ENCODE results near the gene CYP2C18. TPM values are rescaled to one million over a fixed set of nuclear protein-coding genes. Genes with fewer than 3 reads are reported as not detected.
"Not testable (repeated sequence)": the region's sequence is repeated elsewhere in the genome, so short reads cannot be mapped to it uniquely, and the experiment has no call there.

Gene CYP2C18
- total RNA-seq, 1 donor from 2014 or later: 0.17 TPM

DNA sequence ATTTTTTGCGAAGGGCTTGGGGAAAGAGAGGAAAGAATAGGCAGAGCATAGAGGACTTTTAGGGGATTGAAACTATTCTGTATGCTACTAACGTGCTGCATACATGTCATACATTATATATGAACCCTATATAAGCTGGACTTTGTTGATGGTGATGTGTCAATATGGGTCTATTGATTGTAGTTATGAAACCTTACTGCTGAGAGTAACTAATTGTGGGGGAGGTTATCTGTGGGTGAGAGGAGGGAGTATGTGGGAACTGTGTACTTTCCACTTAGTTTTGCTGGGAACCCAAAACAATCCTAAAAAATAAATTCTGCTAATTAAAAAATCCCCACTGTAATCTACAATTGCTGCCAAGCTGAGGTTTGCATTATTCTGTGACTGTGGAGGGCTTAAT is 63.6 kb downstream of the CYP2C18 start:
- no peaks in the 10 kb centered on the region for H3K36me3 Mint-ChIP-seq (ENCODE audit: low read depth)
- no peak for DNase-seq (ENCODE audit: low spot score)
- no peaks in the 10 kb centered on the region for H3K4me1 Mint-ChIP-seq (ENCODE audit: low read depth)
- no peak overlapping the region for H3K27ac Mint-ChIP-seq (ENCODE audit: unreplicated experiment)
- TF ChIP-seq, protein P1, sequence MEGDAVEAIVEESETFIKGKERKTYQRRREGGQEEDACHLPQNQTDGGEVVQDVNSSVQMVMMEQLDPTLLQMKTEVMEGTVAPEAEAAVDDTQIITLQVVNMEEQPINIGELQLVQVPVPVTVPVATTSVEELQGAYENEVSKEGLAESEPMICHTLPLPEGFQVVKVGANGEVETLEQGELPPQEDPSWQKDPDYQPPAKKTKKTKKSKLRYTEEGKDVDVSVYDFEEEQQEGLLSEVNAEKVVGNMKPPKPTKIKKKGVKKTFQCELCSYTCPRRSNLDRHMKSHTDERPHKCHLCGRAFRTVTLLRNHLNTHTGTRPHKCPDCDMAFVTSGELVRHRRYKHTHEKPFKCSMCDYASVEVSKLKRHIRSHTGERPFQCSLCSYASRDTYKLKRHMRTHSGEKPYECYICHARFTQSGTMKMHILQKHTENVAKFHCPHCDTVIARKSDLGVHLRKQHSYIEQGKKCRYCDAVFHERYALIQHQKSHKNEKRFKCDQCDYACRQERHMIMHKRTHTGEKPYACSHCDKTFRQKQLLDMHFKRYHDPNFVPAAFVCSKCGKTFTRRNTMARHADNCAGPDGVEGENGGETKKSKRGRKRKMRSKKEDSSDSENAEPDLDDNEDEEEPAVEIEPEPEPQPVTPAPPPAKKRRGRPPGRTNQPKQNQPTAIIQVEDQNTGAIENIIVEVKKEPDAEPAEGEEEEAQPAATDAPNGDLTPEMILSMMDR (IDR thresholded peaks at IDR 0.05): no peak
- no peaks in the 10 kb centered on the region for H3K27me3 Mint-ChIP-seq (ENCODE audit: low read depth)
- H3K4me3 Mint-ChIP-seq (ENCODE audit: unreplicated experiment): no peak overlapping the region
- H3K9me3 Mint-ChIP-seq (ENCODE audit: low read depth): peaks cover 40% of the 10 kb centered on the region

DNA sequence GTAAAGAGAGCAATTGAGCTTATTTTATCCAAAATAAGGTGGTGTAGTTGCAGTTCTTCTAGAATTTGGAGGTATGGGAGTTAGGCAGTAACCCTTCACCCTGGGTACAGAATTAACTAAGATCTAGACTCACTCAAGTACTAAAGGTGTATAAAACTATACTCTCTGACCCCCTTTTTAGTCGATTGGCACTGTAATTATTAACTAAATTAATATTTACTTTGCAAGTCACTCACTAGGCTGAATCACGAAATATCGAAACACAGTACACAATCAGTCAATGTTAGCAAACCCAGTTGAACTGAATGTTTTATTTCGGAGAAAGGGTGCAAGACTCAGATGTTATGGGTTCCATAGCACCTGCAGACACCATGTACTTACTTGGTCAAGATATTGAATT is 64.3 kb downstream of the CYP2C18 start:
- DNase-seq (ENCODE audit: low spot score): no peak
- Mint-ChIP-seq H3K27ac (ENCODE audit: unreplicated experiment) (no peak overlapping the region), H3K27me3 (ENCODE audit: low read depth) (no peaks in the 10 kb centered on the region), H3K4me3 (ENCODE audit: unreplicated experiment) (no peak overlapping the region), H3K4me1 (ENCODE audit: low read depth) (no peaks in the 10 kb centered on the region), H3K36me3 (ENCODE audit: low read depth) (no peaks in the 10 kb centered on the region), H3K9me3 (ENCODE audit: low read depth) (peaks cover 39% of the 10 kb centered on the region)
- TF ChIP-seq, protein P1 (IDR thresholded peaks at IDR 0.05): no peak

DNA sequence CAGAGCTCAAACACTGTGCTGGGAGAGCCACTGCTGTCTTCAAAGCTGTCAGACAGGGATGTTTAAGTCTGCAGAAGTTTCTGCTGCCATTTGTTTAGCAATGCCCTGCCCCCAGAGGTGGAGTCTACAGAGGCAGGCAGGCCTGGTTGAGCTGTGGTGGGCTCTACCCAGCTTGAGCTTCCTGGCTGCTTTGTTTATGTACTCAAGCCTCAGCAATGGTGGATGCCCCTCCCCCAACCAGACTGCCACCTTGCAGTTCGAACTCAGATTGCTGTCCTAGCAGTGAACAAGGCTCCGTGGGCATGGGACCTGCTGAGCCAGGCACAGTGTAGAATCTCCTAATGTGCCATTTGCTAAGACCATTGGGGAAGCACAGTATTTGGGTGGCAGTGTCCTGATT is 74.4 kb downstream of the CYP2C18 start:
- no peak for DNase-seq (ENCODE audit: low spot score)
- peaks cover 2% of the 10 kb centered on the region for H3K9me3 Mint-ChIP-seq (ENCODE audit: low read depth)
- H3K36me3 Mint-ChIP-seq (ENCODE audit: low read depth): no peaks in the 10 kb centered on the region
- H3K27ac Mint-ChIP-seq (ENCODE audit: unreplicated experiment): no peak overlapping the region
- no peaks in the 10 kb centered on the region for H3K4me1 Mint-ChIP-seq (ENCODE audit: low read depth)
- no peak overlapping the region for H3K4me3 Mint-ChIP-seq (ENCODE audit: unreplicated experiment)
- TF ChIP-seq, protein P1 (IDR thresholded peaks at IDR 0.05): no peak
- no peaks in the 10 kb centered on the region for H3K27me3 Mint-ChIP-seq (ENCODE audit: low read depth)

DNA sequence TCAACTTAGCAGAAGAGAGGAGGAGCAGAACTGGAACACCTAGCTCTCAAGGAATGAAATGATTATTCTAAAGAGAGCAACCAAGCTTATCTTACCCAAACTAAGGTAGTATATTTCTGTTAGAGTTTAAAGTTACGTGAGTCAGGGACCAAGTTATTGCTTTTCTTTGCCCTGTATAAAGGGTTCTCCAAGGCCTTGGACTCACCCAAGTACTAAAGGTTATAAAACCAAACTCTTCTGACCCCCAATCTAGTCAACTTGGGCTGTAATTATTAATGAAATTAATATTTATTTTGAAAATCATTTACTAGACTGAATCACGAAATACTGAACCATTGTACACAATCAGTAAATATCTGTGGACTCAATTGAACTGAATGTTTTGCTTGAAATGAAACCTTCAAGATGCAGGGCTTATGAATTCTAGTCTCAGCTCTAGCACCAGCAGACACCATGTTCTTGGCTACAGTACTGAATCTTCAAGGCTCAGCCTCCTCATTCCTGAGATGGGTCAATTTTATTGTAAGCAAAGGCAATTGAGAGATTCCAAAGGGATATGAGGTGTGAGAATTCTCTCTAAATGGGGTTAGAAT is 77.2 kb downstream of the CYP2C18 start:
- no peak for DNase-seq (ENCODE audit: low spot score)
- TF ChIP-seq, protein P1 (IDR thresholded peaks at IDR 0.05): no peak
- no peak overlapping the region for H3K4me3 Mint-ChIP-seq (ENCODE audit: unreplicated experiment)
- H3K27me3 Mint-ChIP-seq (ENCODE audit: low read depth): no peaks in the 10 kb centered on the region
- H3K4me1 Mint-ChIP-seq (ENCODE audit: low read depth): no peaks in the 10 kb centered on the region
- H3K36me3 Mint-ChIP-seq (ENCODE audit: low read depth): no peaks in the 10 kb centered on the region
- no peak overlapping the region for H3K27ac Mint-ChIP-seq (ENCODE audit: unreplicated experiment)
- H3K9me3 Mint-ChIP-seq (ENCODE audit: low read depth): peaks cover 9% of the 10 kb centered on the region

DNA sequence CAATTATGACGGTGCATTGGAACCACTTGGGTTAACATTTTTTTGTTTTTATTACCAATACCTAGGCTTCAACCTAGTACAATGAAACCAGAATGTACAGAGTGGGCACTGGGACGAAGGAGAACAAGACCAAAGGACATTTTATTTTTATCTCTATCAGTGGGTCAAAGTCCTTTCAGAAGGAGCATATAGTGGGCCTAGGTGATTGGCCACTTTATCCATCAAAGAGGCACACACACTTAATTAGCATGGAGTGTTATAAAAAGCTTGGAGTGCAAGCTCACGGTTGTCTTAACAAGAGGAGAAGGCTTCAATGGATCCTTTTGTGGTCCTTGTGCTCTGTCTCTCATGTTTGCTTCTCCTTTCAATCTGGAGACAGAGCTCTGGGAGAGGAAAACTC is 78.9 kb downstream of the CYP2C18 start, which contains the start of gene CYP2C19:
TSS of gene CYP2C19 (plus strand) at position 289 of the 400 bp plus-strand sequence. CDS start at position 314, 25 bp downstream.
- TF ChIP-seq, protein P1 (IDR thresholded peaks at IDR 0.05): no peak

DNA sequence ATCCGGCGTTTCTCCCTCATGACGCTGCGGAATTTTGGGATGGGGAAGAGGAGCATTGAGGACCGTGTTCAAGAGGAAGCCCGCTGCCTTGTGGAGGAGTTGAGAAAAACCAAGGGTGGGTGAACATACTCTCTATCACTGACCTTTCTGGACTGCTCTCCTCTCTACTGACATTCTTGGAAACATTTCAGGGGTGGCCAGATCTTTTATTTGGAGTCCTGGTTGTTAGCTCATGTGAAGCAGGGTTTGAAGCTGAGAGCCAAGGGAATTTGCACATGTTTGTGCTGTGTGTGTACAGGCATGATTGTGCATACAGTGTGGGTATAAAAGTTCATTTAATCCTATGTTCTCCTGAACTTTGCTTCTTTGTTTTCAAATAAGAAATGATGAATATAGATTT is 91.9 kb downstream of the CYP2C18 start:
- H3K27ac Mint-ChIP-seq (ENCODE audit: unreplicated experiment); H3K4me1 Mint-ChIP-seq (ENCODE audit: low read depth); H3K4me3 Mint-ChIP-seq (ENCODE audit: unreplicated experiment); DNase-seq (ENCODE audit: low spot score); H3K9me3 Mint-ChIP-seq (ENCODE audit: low read depth); H3K27me3 Mint-ChIP-seq (ENCODE audit: low read depth); H3K36me3 Mint-ChIP-seq (ENCODE audit: low read depth): not testable (repeated sequence)

More for the DNA sequence above, 78.9 kb downstream of the CYP2C18 start, which contains the start of gene CYP2C19:
- Mint-ChIP-seq H3K36me3 (ENCODE audit: low read depth) (no peaks in the 10 kb centered on the region), H3K9me3 (ENCODE audit: low read depth) (peaks cover 7% of the 10 kb centered on the region), H3K27me3 (ENCODE audit: low read depth) (no peaks in the 10 kb centered on the region), H3K4me1 (ENCODE audit: low read depth) (no peaks in the 10 kb centered on the region), H3K4me3 (ENCODE audit: unreplicated experiment) (no peak within 1 kb of the TSS), H3K27ac (ENCODE audit: unreplicated experiment) (no peak within 1 kb of the TSS)
- DNase-seq (ENCODE audit: low spot score): no peak

Data from chondrocyte (in vitro differentiated cells).